COLO829 (cell line): ENCODE results near the gene HCK.

Experiments used
- DNase-seq: peaks from one replicate; pipeline ENCODE4 v3.0.0; 2012; ENCODE audit warnings: low spot score

HCK gene

GRCh38 chr20:32129863-32130262 lies 77.8 kb downstream of the HCK start:
- DNase-seq, result no peak

- DNase-seq, result no peak
These were observed 78.3 kb downstream of the HCK start for GRCh38 chr20:32130352-32130751.

- DNase-seq, result no peak
These were observed 78.9 kb downstream of the HCK start for GRCh38 chr20:32130965-32131364.

- no peak for DNase-seq
These were observed 81.0 kb downstream of the HCK start for GRCh38 chr20:32132911-32133549.

- DNase-seq, result no peak
These were observed 82.0 kb downstream of the HCK start for GRCh38 chr20:32134026-32134425.

- DNase-seq, result no peak
These were observed 84.0 kb downstream of the HCK start for GRCh38 chr20:32135983-32136515.

- DNase-seq, result no peak
These were observed 86.9 kb downstream of the HCK start for GRCh38 chr20:32138921-32139320.

- no peak for DNase-seq
These were observed 87.9 kb downstream of the HCK start for GRCh38 chr20:32139947-32140346.

- DNase-seq, result no peak
These were observed 88.6 kb downstream of the HCK start for GRCh38 chr20:32140603-32141002.

GRCh38 chr20:32141465-32141980 lies 89.5 kb downstream of the HCK start:
- DNase-seq, result no peak

GRCh38 chr20:32142088-32142487 lies 90.0 kb downstream of the HCK start:
- no peak for DNase-seq

- DNase-seq, result no peak
These were observed 90.9 kb downstream of the HCK start for GRCh38 chr20:32142991-32143390.

- DNase-seq, result no peak
These were observed 93.0 kb downstream of the HCK start for GRCh38 chr20:32144898-32145662.

- no peak for DNase-seq
These were observed 97.6 kb downstream of the HCK start for GRCh38 chr20:32149566-32150170.

- no peak for DNase-seq
These were observed 98.3 kb downstream of the HCK start for GRCh38 chr20:32150291-32150848.
